Activated gamma-delta T cell (primary cell): ENCODE results near the gene GNB1L.

Source experiments
- DNase-seq: peaks from one replicate; lab custom pipeline; 2025; lab: John Stamatoyannopoulos, UW

The GNB1L gene

GRCh38 chr22:19733755-19734154 is 120.9 kb downstream of the GNB1L start:
- no peak for DNase-seq
